Neural progenitor cell (in vitro differentiated cells): ENCODE measurements around the gene AP5Z1. TPM values are rescaled to one million over a fixed set of nuclear protein-coding genes. Genes with fewer than 3 reads are reported as not detected.

Experiments
- DNase-seq: peaks from one replicate; pipeline ENCODE4 v3.0.0-alpha.2; 2016; ENCODE audit warnings: low spot score
- H2AFZ ChIP-seq: fragments of 200-600 bp; sonication (generic); replicated peaks from 2 replicates; pipeline ENCODE4 v1.6.1; 2016; ENCODE audit warnings: antibody characterized with exemption
- H3F3A ChIP-seq: fragments of 200-600 bp; sonication (generic); 2 replicates; pipeline ENCODE4 v1.6.1; 2016; ENCODE audit warnings: antibody characterized with exemption, low read depth
- H3K27ac ChIP-seq: fragments of 200-600 bp; sonication (generic); 2 replicates; pipeline ENCODE4 v1.5.1; 2016; ENCODE audit warnings: mild to moderate bottlenecking
- H3K27me3 ChIP-seq: fragments of 200-600 bp; sonication (generic); 2 replicates; pipeline ENCODE4 v1.6.1; 2016; ENCODE audit warnings: mild to moderate bottlenecking, moderate library complexity
- H3K36me3 ChIP-seq: fragments of 200-600 bp; sonication (generic); 2 replicates; pipeline ENCODE4 v1.5.1; 2016
- H3K4me1 ChIP-seq: fragments of 200-600 bp; sonication (generic); 2 replicates; pipeline ENCODE4 v1.6.1; 2016; ENCODE audit warnings: mixed run types
- H3K4me2 ChIP-seq: fragments of 200-600 bp; sonication (generic); 2 replicates; pipeline ENCODE4 v1.6.1; 2016
- H3K4me3 ChIP-seq: fragments of 200-600 bp; sonication (generic); 2 replicates; pipeline ENCODE4 v1.5.1; 2016
- H3K79me2 ChIP-seq: fragments of 200-600 bp; sonication (generic); 2 replicates; pipeline ENCODE4 v1.6.1; 2016; ENCODE audit warnings: low read depth
- H3K9ac ChIP-seq: fragments of 200-600 bp; sonication (generic); 2 replicates; pipeline ENCODE4 v1.6.1; 2016
- H3K9me3 ChIP-seq: fragments of 200-600 bp; sonication (generic); 2 replicates; pipeline ENCODE4 v1.5.1; 2016; ENCODE audit warnings: low read depth
- H4K20me1 ChIP-seq: fragments of 200-600 bp; sonication (generic); 2 replicates; pipeline ENCODE4 v1.6.1; 2016; ENCODE audit warnings: low read depth
- H3K27ac Mint-ChIP-seq: 3 replicates; pipeline ENCODE4 v1.8.0; 2021; ENCODE audit warnings: mixed read lengths
- H3K27me3 Mint-ChIP-seq: 2 replicates; pipeline ENCODE4 v1.8.0; 2022; ENCODE audit warnings: low read depth, mild to moderate bottlenecking, inconsistent platforms, moderate library complexity, mixed read lengths; ENCODE audit not compliant: insufficient read depth
- H3K36me3 Mint-ChIP-seq: 3 replicates; pipeline ENCODE4 v1.8.0; 2021; ENCODE audit warnings: mixed read lengths
- H3K4me1 Mint-ChIP-seq: 3 replicates; pipeline ENCODE4 v1.8.0; 2021; ENCODE audit warnings: mixed read lengths
- H3K4me3 Mint-ChIP-seq: 3 replicates; pipeline ENCODE4 v1.8.0; 2021; ENCODE audit warnings: mild to moderate bottlenecking, moderate library complexity, mixed read lengths
- H3K9me3 Mint-ChIP-seq: 3 replicates; pipeline ENCODE4 v1.8.0; 2020; ENCODE audit warnings: mixed read lengths
- CTCF ChIP-seq: fragments of 200-600 bp; sonication (generic); IDR thresholded peaks from 2 replicates; pipeline ENCODE4 v1.5.1; 2017; ENCODE audit warnings: antibody characterized with exemption, mild to moderate bottlenecking
- EZH2 ChIP-seq: fragments of 200-600 bp; sonication (generic); IDR thresholded peaks from 2 replicates; pipeline ENCODE4 v1.6.1; 2017; ENCODE audit warnings: antibody characterized with exemption, mild to moderate bottlenecking, moderate library complexity
- EZH2phosphoT487 ChIP-seq: fragments of 200-600 bp; sonication (generic); IDR thresholded peaks from 2 replicates; pipeline ENCODE4 v1.6.1; 2017; ENCODE audit warnings: antibody characterized with exemption
- total RNA-seq: library from RNA; depleted of rRNA; stranded (reverse); fragments of >200 nt; gene quantifications from 2 replicates; pipeline ENCODE4 v1.2.3, GENCODE V29; 2015; ENCODE audit warnings: low replicate concordance

The AP5Z1 gene
- total RNA-seq, 1 donor from 2014 or later, result 8.3 TPM

- no peak for DNase-seq
- H3K4me1 ChIP-seq, result no peaks in the 10 kb centered on the region
- H3K36me3 ChIP-seq, result no peaks in the 10 kb centered on the region
- H3K4me3 Mint-ChIP-seq, result no peak overlapping the region
- peaks cover 3% of the 10 kb centered on the region for H3K4me1 Mint-ChIP-seq
- peaks cover 2% of the 10 kb centered on the region for H3K9me3 Mint-ChIP-seq
- TF ChIP-seq EZH2, result no peak
- TF ChIP-seq EZH2phosphoT487, result no peak
- no peak for TF ChIP-seq CTCF
- no peak overlapping the region for H3K27ac ChIP-seq
- H3K27me3 ChIP-seq, result no peaks in the 10 kb centered on the region
- H3K9ac ChIP-seq, result no peak overlapping the region
- H3K27ac Mint-ChIP-seq, result no peak overlapping the region
- H2AFZ ChIP-seq, result no peak overlapping the region
- H3F3A ChIP-seq, result no peaks in the 10 kb centered on the region
- H3K36me3 Mint-ChIP-seq, result peaks cover 13% of the 10 kb centered on the region
- no peaks in the 10 kb centered on the region for H3K9me3 ChIP-seq
- H3K4me3 ChIP-seq, result no peak overlapping the region
- no peaks in the 10 kb centered on the region for H3K79me2 ChIP-seq
- H4K20me1 ChIP-seq, result no peaks in the 10 kb centered on the region
- H3K27me3 Mint-ChIP-seq, result peaks cover 6% of the 10 kb centered on the region
- no peak overlapping the region for H3K4me2 ChIP-seq
These were observed 41.9 kb downstream of the AP5Z1 start for GRCh38 chr7:4817178-4817901.

GRCh38 chr7:4818000-4818794, 42.8 kb downstream of the AP5Z1 start:
- H3K4me3 Mint-ChIP-seq, result no peak overlapping the region
- H3K27ac Mint-ChIP-seq, result no peak overlapping the region

More at GRCh38 chr7:4818000-4818794, 42.8 kb downstream of the AP5Z1 start:
- Mint-ChIP-seq H3K36me3 (peaks cover 10% of the 10 kb centered on the region), H3K4me1 (peaks cover 3% of the 10 kb centered on the region), H3K9me3 (no peaks in the 10 kb centered on the region), H3K27me3 (peaks cover 6% of the 10 kb centered on the region)
- H3K79me2 ChIP-seq, result no peaks in the 10 kb centered on the region
- no peaks in the 10 kb centered on the region for H3K4me1 ChIP-seq
- no peak for TF ChIP-seq EZH2phosphoT487
- TF ChIP-seq EZH2, result no peak
- no peak for TF ChIP-seq CTCF
- no peaks in the 10 kb centered on the region for H3K36me3 ChIP-seq
- no peak overlapping the region for H2AFZ ChIP-seq
- no peaks in the 10 kb centered on the region for H3K27me3 ChIP-seq
- H3F3A ChIP-seq, result no peaks in the 10 kb centered on the region
- H3K4me3 ChIP-seq, result no peak overlapping the region
- no peaks in the 10 kb centered on the region for H3K9me3 ChIP-seq
- no peak overlapping the region for H3K9ac ChIP-seq
- H3K27ac ChIP-seq, result no peak overlapping the region
- DNase-seq, result no peak
- no peak overlapping the region for H3K4me2 ChIP-seq
- no peaks in the 10 kb centered on the region for H4K20me1 ChIP-seq
